ENCODE measurements around the gene SMARCA4.
"Not testable (repeated sequence)": the region's sequence is repeated elsewhere in the genome, so short reads cannot be mapped to it uniquely, and the experiment has no call there.

SMARCA4 gene

DNA sequence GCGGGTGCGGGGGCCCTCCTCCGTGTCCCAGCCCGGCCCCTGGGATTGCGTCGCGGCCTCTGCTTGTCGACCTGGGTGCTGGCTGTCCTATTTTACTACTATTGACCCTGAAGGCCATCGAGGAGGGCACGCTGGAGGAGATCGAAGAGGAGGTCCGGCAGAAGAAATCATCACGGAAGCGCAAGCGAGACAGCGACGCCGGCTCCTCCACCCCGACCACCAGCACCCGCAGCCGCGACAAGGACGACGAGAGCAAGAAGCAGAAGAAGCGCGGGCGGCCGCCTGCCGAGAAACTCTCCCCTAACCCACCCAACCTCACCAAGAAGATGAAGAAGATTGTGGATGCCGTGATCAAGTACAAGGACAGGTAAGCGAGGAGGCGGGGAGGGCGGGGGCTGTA, 80.4 kb downstream of the SMARCA4 start:
- DNase-seq, result no peak

DNA sequence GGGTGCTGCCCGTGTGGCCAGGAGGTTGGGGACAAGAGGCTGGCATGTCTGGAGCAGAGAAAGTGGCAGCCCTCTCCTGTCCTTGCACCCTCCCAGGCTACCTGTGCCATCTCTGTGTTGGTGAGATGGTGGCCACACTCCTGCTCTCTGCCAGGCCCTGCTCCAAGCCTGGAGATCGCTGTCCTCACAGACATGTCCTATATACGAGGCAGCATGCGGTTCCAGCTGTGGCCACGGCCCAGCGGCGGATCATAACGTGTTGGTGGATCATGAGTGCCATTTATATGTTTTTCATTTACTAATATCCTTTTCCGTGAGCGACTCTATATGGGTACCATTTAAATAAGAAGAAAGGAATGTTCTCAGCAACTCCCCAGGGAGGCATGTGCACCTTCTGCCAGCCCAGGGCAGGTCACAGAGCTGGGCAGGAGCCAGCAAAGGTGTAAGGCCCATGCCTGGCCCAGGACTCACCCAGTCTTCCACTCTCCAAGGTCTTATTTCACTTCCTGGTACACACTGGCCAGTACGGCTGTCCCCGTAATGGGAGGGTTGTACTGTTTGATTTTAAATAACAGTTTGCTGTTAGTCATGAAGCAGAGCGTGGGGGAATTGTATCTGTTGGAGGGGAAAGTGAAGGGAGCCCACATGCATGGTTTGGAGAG, 81.3 kb downstream of the SMARCA4 start:
- DNase-seq, result no peak

DNA sequence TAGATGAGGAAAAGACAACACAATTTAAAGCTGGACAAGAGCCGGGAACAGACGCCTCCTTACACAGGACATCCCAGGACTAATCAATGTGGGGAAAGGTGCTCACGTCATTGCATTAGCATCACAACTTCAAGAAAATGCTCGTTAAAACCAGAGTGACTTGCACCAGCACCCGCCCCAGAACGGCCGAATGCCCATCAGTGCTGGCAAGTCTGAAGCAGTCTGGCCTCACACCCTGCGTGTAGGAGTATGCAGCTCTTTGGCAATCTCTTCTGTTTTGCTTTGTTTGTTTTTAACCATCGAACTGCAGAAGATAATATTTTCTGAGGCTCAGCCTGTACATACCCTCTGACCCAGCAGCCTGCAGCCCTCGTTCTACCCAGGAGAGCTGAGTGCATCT, 83.6 kb downstream of the SMARCA4 start:
- no peak for DNase-seq

DNA sequence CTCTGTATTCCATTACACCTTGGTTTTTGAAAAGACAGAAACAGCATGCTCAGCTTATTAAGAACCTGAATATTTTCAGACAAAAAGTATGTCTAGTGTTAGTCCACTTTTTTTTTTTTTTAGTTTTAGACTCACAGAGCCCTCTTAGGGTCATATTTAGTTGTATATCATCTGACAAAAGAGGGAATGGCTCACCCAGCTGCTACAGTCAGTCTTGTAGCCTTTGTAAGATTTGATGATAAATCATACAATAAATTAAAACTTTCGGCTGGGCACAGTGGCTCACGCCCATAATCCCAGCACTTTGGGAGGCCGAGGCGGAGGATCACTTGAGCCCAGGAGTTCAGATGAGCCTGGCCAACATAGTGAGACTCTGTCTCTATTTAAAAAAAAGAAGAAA, 84.7 kb downstream of the SMARCA4 start:
- DNase-seq, result no peak

DNA sequence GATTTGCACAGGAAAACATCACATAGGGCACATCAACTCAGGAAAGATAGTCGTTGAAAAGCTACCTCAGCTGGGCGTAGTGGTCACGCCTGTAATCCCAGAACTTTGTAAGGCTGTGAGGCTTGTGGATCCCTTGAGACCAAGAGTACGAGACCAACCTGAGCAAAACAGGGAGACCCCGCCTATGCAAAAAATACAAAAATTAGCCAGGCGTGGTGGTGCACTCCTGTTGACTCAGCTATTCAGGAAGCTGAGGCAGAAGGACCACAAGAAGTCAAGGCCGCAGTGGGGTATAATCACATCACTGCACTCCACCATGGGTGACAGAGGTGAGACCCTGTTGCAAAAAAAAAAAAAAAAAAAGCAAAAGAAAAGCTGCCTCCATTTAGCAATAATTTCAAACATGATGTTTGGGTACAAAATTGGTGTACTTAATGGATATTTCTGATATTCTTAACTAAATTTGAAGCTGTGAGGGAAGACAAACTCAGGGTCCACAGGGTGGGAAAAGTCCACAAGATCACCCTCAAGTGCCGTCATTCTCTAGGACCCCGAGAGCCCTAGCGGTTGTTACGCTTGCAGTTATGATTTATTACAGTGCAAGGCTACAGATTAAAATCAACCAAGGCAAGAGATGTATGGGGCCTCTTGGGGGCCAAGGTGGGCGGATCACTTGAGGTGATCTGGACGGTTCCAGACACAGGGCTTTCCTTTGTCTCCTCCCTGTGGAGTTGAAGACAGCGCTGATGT, 86.0 kb downstream of the SMARCA4 start:
- no peak for DNase-seq

DNA sequence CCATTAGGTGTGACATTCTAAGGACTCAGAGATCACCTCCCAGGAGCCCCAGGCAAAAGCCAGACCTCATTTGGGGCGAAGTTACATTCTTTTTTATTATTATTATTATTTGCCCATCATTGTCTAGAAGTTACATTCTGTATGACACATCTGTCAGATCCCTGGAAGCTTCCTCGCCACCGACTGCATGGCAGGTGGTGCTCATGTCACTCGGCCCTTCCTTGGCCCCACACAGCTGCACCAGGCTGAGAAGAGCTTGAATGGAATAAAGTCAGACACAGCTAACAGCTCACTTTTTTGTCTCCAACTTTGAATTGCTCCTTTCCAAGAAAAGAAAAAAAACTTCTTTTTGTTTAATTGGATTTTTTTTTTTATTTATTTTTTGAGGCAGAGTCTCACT, 87.0 kb downstream of the SMARCA4 start:
- DNase-seq, result no peak

DNA sequence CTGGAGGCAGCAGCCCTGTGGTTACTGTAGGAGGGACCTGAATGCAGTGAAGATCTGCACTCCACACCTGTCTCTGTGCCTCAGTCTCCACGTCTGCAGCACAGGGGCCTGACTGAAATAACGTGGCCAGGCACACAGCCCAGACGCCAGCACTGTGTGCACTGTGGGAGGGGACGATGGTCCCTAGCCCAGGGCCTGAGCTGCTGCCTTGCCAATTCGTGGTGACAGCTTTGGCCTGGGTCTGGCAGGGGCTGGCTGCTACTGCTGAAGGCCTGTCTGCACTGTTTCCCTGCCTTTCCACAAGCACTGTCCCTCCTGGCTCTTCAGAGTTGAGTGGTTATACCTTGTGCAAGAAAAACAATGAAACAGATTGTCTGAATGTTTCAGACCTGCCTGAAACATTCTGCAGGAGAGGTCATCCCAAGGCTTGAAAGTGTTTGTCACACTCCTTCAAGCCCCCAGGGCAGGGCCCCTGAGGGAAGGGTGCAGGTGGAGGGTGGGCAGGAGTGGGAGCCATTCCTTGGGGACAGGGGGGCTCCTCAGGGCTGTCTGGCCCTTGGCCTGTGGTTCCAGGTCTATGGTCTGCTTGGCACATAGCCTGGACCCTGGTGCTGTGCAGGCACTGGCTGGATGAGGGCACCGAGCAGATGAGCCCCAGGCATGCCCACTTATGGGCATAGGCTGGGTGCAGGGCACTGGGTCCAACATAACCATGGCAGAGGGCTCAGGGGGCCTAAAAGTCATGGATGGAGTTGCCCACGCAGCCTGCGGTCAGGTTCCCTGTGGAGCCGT, 89.7 kb downstream of the SMARCA4 start:
- no peak for DNase-seq

DNA sequence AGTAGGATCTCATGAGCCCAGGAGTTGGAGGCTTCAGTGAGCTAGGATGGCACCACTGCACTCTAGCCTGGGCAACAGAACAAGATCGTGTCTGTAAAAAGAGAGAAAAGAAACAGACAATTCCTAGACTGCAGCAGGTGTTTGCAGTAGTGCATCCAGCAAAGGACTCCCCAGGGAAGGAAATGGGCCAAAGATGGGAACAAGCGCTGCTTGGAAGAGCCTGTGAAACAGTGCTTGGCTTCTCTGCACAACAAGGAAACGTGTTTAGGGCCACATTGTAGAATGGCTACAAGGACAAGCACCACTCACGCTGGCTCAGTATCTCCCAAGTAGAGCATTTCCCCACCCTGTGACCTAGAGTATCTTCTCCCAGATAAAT, 93.0 kb downstream of the SMARCA4 start:
- DNase-seq, result no peak

DNA sequence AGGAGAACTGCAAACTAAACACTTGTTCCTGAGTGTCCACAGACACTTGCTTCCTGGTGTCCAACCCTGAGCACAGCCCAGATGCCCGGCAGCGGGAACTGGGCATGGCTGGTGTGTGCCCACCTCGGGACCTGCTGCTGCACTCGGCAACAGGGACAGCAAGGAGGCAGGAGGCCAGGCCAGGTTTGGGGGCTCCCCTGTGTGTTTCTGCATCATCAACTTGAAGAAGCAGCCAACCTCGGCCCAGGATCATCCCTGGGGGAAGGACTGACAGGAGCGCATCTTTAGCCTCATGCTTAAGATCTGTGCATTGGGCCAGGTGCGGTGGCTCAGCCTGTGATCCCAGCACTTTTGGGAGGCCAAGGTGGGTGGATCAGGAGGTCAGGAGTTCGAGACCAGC, 93.4 kb downstream of the SMARCA4 start:
- DNase-seq, result no peak

DNA sequence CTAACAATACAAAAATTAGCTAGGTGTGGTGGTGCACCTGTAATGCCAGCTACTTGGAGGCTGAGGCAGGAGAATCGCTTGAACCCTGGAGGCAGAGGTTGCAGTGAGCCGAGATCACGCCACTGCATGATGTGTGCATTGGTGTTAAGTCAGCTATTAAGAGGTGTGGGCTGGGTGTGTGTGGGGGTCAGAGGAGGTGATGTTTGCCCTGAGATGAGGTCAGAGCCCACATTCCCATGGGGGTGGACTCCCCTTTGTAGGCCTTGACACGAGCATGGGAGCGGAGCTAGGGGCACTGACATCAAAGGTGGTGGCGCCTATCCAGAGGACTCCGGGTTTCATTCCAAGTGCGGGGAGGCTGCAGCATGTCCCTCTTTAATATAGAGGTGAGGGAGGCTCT, 93.8 kb downstream of the SMARCA4 start:
- no peak for DNase-seq

DNA sequence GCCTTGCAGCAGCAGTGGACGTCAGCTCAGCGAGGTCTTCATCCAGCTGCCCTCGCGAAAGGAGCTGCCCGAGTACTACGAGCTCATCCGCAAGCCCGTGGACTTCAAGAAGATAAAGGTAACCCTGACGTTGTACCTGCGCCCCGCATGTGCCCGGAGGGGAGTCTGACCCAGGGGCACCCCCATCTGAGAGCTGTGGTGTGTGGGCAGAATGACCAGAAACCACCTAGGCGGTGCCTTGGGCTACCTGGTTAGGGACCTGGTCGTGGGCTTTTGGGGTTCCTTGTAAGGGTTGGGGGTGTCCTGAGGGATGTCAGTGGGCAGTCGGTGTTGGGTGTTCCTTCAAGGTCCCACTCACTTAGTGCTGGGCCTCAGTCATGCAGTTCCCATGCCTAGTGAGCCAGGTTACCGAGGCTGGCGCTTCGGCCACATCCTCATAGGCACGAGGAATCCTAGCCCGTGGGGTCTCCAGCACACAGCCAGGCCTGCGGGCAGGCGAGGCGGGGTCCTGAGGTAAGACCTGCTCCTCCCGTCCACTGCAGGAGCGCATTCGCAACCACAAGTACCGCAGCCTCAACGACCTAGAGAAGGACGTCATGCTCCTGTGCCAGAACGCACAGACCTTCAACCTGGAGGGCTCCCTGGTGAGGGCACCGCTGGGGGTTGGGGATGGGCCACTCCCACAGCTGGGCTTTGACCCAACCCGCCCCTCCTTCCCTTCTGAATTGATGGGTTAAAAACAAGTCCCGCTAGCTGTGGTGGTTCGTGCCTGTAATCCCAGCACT, 97.6 kb downstream of the SMARCA4 start:
- no peak for DNase-seq

DNA sequence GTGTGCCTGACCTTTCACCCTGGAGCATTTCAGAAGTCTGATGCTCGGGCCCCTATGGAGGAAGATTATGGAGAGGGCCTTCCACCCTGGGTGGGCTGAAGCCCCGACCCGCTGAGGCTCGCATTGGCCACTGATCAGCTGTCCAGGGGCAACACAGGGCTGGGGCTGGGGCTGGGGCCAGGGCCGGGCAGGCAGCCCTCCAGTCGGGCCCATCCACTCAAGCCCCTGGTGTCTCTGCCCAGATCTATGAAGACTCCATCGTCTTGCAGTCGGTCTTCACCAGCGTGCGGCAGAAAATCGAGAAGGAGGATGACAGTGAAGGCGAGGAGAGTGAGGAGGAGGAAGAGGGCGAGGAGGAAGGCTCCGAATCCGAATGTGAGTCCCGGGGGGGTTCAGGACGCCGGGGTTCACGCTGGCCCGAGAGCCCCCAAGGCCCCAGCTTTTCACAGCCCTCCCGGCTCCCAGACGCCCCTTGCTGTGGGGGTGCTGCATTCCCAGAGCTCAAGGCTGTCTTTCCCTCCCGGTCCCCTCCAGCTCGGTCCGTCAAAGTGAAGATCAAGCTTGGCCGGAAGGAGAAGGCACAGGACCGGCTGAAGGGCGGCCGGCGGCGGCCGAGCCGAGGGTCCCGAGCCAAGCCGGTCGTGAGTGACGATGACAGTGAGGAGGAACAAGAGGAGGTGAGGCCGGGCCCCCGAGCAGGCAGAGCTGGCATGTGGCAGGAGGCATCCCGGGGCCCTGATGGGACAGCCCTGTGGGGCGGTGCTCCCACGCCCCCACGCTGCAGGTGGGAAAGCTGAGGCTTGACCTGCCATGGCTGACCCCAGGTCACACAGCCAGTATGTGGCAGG, 98.9 kb downstream of the SMARCA4 start:
- no peak for DNase-seq

DNA sequence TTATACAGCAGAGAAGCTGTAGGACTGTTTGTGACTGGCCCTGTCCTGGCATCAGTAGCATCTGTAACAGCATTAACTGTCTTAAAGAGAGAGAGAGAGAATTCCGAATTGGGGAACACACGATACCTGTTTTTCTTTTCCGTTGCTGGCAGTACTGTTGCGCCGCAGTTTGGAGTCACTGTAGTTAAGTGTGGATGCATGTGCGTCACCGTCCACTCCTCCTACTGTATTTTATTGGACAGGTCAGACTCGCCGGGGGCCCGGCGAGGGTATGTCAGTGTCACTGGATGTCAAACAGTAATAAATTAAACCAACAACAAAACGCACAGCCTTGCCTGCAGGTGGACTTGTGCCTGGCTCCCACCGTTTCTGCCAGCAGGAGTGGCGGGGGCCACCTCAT, 101.1 kb downstream of the SMARCA4 start:
- no peak for DNase-seq

DNA sequence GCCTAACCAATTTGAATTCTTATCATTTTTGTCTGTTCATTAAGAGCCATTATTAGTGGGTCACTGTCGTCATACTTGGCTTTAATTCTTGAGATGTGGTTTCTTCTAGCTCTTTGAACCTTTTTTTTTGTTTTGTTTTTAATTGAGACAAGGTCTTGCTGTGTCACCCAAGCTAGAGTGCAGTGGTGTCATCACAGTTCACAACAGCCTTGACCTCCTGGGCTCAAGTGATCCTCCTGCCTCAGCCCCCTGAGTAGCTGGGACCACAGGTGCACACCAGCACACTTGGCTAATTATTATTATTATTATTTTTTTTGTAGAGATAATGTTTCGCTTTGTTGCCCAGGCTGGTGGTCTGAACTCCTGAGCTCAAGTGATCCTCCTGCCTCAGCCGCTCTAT, 102.6 kb downstream of the SMARCA4 start:
- no peak for DNase-seq

DNA sequence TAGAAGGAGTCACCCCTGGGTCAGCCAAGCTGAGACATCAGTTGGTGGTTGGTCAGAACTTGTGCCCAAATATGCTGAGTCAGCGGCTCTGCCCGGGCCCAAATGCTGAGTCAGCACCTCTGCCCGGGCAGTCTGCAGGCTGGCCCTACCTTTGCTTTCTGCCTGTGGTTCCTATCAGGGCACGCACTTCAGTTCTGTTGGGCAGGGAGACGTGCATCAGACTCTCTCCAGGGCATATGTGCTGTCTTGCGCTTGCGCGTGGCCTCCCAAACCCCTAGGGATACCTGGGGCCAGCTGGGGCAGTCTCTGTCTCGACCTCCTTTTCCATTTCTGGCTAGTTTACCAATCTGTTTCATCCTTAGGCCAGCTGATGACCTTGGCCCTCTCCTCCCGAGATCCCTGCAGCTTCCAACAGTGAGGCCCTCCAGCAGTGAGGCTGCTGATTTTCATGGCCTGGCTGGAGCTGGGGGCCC, 104.0 kb downstream of the SMARCA4 start:
- DNase-seq, result no peak

DNA sequence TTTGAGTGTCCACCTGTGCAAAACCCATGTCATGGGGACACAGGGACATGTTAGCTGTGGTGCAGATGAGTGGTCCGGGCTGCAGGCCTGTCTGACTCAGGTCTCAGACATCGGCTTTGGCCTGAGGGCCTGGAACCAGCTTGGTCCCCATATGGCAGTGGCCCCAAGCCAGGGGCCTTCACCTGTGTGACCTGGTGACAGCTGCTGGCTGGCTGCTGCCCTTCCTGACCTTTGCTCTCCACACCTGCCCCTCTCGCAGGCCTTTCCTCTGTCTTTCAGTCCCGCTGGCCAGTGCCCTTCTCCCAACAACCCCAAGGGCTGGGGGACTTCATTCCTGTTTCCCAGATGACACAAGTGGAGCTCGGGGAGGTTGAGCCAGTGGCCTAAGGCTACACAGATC, 105.5 kb downstream of the SMARCA4 start:
- DNase-seq, result no peak

DNA sequence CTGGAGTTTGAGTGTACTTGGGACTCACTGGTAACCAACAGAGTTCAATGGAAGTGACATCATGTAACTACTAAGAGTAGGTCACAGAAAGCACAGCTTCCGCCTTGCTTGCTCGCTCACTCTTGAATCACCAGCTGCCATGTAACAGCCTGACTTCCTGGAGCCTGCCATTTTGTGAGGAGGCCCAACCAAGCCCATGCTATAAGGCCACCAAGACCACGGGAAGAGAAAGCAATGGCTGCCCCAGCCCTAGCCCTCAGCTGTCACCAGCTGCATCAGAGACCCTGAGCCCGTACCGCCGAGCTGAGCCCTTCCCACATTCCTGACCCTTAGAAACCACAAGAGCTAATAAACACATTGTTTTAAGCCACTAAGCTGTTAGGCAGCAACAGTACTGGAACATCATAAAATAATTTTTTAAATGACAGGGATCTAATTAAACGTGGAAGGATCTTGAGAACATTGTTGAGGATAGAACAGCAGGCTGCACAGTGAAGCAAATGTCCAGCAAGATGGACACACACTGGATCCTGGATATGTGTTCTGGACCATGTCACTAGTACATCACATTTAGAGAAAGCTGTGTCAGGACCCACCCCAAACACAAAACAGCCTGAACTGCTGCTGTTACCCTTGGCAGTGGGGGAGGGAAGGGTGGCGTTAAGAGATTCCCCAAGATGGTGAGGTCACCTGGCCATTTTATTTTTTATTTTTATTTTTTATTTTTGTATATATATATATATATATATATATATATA, 106.7 kb downstream of the SMARCA4 start:
- no peak for DNase-seq

DNA sequence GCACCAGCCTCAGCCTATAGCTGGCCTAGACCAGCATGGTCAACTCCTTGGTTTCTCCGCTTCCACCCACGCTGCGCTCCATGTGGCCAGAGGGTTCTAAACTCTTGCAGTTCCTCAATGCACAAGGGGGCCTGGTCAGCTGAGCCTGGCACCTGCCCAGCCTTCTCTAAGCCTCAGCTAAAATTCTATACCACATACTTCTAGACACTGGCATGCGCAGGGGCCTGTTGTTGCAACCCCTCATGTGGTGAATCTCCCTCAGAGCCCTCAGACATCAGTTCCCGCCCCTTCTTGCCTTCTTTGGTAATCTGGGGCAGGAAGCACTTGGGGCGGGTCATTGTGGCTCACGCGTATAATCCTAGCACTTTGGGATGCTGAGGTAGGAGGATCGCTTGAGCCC, 108.7 kb downstream of the SMARCA4 start:
- DNase-seq, result peak; percentile 70

DNA sequence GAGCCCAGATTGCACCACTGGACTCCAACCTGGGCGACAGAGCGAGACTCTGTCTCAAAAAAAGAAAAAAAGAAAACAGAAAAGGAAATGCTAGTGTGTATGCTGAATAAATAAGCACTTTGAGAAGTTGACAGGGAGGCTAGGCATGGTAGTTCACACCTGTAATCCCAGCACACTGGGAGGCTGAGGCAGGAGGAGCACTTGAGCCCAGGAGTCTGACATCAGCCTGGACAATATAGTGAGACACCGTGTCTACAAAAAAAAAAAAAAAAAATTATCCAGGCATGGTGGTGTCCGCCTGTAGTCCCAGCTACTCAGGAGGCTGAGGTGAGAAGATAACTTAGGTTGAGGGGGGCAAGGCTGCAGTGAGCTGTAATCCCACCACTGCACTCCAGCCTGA, 109.3 kb downstream of the SMARCA4 start:
- no peak for DNase-seq

DNA sequence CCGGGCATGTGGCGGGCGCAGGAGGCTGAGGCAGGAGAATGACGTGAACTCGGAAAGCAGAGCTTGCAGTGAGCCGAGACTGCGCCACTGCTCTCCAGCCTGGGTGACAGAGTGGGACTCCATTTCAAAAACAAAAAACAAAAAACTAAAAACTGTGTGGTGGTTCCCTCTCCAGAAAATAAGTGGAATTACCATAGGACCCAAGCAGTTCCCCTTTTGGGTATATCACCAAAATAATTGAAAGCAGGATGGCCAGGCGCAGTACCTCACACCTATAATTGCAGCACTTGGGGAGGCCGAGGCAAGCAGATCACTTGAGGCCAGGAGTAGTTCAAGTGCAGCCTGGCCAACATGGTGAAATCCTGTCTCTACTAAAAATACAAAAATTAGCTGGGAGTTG, 112.7 kb downstream of the SMARCA4 start:
- DNase-seq, result no peak

DNA sequence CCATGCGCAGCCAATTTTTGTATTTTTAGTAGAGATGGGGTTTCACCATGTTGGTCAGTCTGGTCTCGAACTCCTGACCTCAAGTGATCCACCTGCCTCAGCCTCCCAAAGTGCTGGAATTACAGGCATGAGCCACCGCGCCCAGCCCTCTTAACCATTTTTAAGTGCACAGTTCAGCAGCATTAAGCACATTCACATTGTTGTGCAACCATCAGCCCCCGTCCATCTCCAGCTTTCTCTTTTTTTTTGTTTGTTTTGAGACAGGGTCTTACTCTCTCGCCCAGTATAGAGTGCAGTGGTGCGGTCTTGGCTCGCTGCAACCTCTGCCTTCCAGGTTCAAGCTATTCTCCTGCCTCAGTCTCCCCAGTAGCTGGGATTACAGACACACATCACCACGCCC, 116.0 kb downstream of the SMARCA4 start:
- DNase-seq, result not testable (repeated sequence)
